ENCODE results near the gene NME7.
A peak's percentile ranks its signal among the peaks of the same experiment; 100 is the strongest.

Gene NME7

DNA sequence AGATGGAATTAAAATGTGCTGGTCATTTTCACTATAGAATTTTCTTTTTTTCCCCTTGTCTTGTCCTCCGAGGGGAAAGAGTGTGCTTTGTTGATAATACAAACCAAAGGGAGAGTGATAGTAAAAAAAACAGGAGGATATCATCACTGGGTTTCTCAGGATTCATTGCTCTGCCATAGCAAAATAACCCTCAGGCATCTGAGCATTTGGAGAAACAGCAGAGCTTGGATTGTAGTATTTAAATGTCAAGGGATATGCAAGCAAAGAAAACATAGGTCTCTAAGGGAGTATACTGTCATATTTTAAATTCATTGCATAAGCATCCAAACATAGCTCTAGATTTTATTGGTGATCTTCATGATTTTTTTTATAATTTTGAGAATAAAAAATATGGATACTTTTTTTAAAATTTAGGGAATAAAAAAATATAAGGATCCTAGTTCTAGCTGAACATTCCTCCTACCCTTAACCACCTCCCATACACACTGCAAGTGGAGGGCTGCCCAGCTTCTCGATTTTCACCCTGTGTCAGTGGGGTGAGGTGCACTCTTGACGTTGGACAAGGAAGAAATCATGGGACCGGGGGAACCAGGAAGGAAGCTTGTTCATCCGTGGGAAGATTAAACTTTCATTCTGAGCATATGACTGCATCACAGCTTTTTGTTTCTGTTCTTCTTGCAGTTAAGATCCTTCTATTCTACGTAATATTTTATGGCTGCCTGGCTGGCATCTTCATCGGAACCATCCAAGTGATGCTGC is 256.7 kb downstream of the NME7 start:
- Mint-ChIP-seq H3K36me3 (peaks cover 6% of the 10 kb centered on the region), H3K9me3 (no peaks in the 10 kb centered on the region), H3K27ac (no peak overlapping the region), H3K27me3 (peaks cover 36% of the 10 kb centered on the region), H3K4me1 (peaks cover 44% of the 10 kb centered on the region), H3K4me3 (no peak overlapping the region)
- ATAC-seq, result no peak

DNA sequence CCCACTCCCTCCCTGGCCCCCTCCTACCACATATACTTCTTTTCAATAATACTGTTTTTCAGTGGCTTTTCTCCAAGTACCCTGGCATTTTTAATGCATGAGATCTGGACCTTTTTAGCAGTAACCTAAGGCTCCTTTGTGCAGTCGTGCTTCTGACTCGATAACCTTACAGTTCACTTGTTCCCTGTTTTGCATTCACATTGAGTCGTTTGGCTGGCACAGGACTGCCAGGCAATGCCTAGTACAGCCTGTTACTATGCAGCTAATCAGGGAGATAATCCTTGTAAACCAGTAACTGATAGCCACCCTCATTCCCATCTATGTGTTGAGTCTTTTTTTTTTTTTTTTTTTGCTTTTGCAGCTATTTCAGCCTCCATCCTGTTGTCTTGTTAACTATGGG is 257.4 kb downstream of the NME7 start:
- H3K36me3 Mint-ChIP-seq, result peaks cover 6% of the 10 kb centered on the region
- no peak overlapping the region for H3K27ac Mint-ChIP-seq
- peaks cover 36% of the 10 kb centered on the region for H3K27me3 Mint-ChIP-seq
- ATAC-seq, result no peak
- no peak overlapping the region for H3K4me3 Mint-ChIP-seq
- H3K4me1 Mint-ChIP-seq, result peaks cover 44% of the 10 kb centered on the region
- no peaks in the 10 kb centered on the region for H3K9me3 Mint-ChIP-seq

DNA sequence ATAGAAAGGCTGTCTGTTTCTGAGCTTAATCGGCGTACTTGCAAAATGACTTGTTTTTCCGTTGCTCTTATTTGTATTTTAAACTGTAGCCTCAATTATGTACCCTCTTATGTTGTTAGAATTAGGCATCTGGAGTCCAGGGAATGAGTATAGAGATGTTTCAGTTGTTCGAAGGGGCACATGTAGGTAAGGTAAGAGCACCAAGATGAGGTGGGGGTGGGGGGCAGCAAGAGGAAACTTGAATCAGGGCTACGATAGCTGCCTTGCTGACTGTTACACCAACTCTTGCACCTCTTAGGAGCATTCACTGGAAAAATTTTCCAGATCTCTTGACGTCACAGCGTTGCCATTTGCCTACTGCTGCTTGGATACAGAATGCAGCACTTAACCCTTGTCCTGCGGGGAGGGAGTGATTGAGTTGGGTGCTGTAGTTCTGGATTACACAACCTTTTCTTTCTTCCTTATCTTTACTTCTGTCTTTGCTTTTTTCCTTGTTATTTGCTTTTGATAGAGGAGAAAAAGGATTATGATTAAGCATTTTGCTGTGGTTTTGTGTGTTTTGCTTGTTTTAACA is 257.9 kb downstream of the NME7 start:
- no peak overlapping the region for H3K4me3 Mint-ChIP-seq
- ATAC-seq, result no peak
- peaks cover 6% of the 10 kb centered on the region for H3K36me3 Mint-ChIP-seq
- no peaks in the 10 kb centered on the region for H3K9me3 Mint-ChIP-seq
- H3K4me1 Mint-ChIP-seq, result peaks cover 50% of the 10 kb centered on the region
- H3K27ac Mint-ChIP-seq, result peak overlapping the region; percentile 79
- H3K27me3 Mint-ChIP-seq, result peaks cover 36% of the 10 kb centered on the region

DNA sequence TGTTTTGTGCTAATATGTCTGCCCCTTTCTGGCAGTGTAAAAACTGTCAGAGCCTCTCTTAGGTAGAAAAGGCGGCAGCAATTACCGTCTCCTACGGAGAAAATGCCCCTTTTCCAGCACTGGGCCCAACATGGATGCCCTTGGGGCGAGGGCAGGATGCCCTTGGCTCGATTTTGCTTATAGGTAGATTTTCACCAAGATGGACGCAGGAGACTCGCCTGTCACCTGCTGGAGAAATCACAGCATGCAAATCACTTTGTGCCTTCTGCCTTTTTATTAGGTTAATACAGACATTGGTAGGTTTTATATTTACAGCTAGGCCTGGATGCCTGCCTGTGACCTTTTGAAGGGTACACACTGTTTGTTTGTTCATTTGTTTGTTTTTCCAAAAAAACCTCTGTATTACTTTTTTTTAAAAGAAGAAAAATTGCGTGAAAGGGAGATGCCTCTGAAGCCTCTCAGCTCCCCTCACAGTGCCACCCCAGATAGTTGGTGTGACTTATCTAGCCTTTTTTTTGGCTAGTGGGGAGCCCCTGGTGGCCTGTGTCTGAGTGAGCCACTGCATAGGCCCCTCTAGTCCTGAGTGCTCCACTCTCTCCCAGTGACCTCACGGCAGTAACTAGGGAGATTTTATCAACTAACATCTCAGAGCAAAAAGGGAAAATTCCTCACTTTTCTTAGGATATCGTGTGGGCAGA is 258.6 kb downstream of the NME7 start:
- Mint-ChIP-seq H3K36me3 (peaks cover 6% of the 10 kb centered on the region), H3K4me3 (peak overlapping the region; percentile 57), H3K9me3 (no peaks in the 10 kb centered on the region), H3K27me3 (peaks cover 36% of the 10 kb centered on the region), H3K4me1 (peaks cover 51% of the 10 kb centered on the region), H3K27ac (peak overlapping the region; percentile 79)
- no peak for ATAC-seq

DNA sequence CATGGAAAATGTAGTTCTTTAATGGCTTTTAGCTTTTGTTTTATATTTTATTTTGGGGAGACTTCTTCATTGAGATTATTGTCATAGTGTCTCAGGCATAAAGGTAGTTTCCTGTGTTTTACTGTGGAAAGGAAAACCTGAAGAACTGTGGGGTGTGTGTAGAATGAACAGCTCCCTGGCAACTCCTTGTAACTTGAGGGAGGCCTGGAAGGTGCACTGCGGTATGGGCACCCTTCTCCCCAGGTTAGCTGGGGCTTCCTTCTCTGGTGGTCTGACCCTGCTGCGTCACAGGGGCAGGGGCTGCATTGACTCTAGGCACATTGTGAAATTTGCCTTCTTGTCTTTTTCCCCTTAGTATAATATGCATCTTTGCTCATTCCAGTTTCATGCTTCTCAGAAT is 259.4 kb downstream of the NME7 start:
- Mint-ChIP-seq H3K27ac (peak overlapping the region; percentile 79), H3K27me3 (peaks cover 36% of the 10 kb centered on the region), H3K9me3 (no peaks in the 10 kb centered on the region), H3K4me1 (peaks cover 45% of the 10 kb centered on the region), H3K4me3 (peak overlapping the region; percentile 91), H3K36me3 (no peaks in the 10 kb centered on the region)
- ATAC-seq, result no peak

DNA sequence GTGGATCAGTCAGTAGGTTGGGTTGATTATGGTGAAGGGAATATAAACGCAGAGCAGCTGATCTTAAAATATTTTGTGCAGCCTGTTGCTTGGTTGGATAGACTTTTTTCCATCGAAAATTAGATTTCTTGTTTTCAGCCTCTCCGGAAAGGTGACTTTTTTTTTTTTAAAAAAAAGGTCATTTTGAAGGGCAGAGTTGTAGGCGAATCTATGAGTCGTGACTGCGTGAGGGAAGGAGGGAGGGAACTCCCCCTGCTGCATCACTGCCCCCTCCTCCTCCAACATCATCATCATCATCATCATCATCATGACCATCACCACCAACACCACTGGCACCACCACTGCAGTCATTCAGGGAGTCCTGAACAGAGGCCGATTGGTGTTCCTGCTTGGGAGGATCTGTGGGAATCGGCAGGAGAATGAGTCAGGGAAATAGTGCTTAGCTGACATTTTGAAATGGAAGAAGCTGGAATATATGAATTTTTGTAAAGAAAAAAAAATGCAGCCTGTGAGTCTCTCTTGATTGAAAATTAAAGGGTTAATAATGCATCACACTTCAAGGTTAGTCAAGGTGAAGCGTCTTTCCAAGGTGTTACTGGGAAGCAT is 259.9 kb downstream of the NME7 start:
- H3K27me3 Mint-ChIP-seq, result peaks cover 34% of the 10 kb centered on the region
- H3K4me3 Mint-ChIP-seq, result peak overlapping the region; percentile 91
- H3K9me3 Mint-ChIP-seq, result no peaks in the 10 kb centered on the region
- peaks cover 45% of the 10 kb centered on the region for H3K4me1 Mint-ChIP-seq
- peak overlapping the region; percentile 79 for H3K27ac Mint-ChIP-seq
- no peaks in the 10 kb centered on the region for H3K36me3 Mint-ChIP-seq
- ATAC-seq, result no peak

DNA sequence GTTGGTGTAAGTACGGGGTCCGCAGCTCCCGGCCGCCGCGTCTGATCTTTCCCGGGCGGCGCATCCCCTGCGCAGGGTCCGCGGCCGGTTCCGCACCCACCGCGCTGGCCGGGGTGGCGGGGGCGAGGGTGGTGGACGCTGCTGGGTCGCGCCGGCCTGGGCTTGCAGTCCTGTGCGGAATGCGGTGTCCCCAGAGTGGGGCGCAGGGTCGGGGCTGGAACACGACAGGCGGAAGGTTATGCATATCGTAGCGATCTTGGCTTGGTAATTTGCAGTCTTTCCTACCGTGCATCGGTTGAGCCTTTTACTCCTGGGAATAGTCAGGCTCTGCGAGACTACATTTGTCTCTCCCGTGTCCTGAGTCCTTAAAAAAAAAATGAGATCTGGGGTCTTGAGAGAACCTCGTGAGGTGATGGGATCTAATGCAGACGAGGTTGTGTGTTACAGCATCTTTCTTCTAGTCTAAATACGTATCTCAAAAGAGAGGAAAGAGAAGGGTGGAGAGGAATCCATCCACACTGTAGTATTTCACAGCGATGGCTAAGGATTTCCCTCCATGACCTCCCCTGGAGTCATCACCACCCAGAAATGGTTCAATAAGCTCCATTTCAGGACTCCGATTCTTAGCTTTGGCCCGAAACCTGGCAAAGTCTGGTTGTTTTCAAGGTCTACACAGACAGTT is 260.5 kb downstream of the NME7 start:
- no peak for ATAC-seq
- Mint-ChIP-seq H3K27me3 (peaks cover 28% of the 10 kb centered on the region), H3K9me3 (no peaks in the 10 kb centered on the region), H3K27ac (peak overlapping the region; percentile 79), H3K4me3 (peak overlapping the region; percentile 91), H3K4me1 (peaks cover 45% of the 10 kb centered on the region), H3K36me3 (no peaks in the 10 kb centered on the region)

DNA sequence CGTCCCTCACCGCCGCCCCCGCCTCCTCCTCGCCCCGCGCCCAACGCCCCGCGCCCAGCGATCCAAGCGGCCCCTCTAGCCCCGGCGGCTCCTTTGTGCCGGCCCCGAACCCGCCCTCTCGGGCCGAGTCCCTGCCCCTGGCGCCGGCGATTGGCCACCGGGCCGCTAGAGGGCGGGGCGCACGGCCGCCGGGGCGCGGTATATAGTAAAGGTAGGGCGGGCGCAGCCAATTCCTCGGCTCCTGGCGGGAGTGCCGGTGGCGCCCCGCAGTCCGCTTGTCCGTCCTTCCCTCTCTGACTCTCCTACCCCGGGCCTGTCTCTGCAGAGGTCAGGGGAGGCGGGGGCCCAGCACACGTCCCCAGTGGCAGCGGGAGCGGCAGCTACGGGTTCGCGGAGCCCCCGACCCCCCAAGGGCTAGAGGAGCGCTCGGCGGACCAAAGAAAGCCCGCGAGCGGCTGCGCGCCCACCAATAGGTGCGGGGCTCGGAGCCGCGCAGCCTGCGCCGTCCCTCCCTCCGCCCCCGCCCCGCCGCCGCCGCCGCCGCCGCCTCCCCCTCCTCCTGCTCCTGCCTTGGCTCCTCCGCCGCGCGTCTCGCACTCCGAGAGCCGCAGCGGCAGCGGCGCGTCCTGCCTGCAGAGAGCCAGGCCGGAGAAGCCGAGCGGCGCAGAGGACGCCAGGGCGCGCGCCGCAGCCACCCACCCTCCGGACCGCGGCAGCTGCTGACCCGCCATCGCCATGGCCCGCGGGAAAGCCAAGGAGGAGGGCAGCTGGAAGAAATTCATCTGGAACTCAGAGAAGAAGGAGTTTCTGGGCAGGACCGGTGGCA is 261.3 kb downstream of the NME7 start, which contains the start of gene ATP1B1:
Gene ATP1B1 (plus strand): TSS at position 596 of the 826 bp plus-strand sequence. CDS start 140 bp downstream, at position 736.
- Mint-ChIP-seq H3K36me3 (no peaks in the 10 kb centered on the region), H3K27ac (peak within 1 kb of the TSS; percentile 79), H3K27me3 (peaks cover 23% of the 10 kb centered on the region), H3K4me3 (peak within 1 kb of the TSS; percentile 91), H3K9me3 (no peaks in the 10 kb centered on the region), H3K4me1 (peaks cover 45% of the 10 kb centered on the region)
- ATAC-seq, result peak; percentile 94

DNA sequence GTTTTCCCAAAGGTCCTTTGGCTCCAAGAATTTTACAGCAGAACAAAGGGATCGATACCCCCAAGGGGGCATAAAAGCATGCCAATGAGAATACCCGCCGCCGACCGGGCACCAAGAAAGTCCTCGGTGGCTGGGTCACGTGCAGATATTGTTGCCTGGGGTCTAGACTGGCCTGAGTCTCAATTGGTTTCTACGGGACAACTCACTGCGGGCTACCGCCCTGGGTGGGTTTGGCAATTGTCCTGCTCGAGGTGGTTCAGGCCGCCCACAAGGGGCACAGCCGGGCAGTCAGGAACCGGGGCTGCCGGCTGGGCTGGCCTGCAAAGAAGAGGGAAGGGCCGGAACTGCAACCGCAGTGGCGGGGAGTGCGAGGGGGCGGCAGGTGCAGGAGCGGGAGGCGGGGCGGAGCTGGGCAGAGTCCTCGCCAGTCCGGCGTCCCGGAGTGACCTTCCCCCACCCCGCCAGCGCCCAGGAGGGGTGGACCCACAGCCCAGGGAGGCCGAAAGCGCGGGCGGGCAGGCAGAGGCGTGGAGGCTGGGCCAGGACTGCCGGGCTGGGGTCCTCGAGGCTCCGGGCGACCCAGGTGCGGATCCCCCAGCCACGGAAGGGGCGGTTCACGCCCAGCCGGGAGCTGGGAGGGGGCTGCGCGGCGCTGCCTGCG is 262.0 kb downstream of the NME7 start:
- Mint-ChIP-seq H3K4me3 (peak overlapping the region; percentile 91), H3K27me3 (peaks cover 23% of the 10 kb centered on the region), H3K9me3 (no peaks in the 10 kb centered on the region), H3K4me1 (peaks cover 45% of the 10 kb centered on the region), H3K36me3 (no peaks in the 10 kb centered on the region), H3K27ac (no peak overlapping the region)
- peak; percentile 26 for ATAC-seq

DNA sequence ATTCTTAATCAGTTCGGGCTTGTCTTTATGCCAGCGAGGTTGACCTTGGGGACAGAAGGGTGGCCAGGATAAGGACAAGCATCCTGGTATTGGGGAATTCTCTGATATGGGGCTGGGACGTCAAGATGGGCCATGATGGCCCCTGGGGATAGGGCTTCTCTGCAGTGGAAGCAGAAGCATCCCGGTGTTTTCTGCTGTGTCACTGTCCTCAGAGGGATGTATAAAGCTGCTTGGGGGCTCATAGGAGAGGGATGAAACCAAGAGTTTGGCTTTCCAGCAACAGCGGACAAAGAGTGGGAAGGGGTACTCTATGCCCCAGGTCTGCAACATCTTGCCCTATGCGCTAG is 262.5 kb downstream of the NME7 start:
- H3K9me3 Mint-ChIP-seq, result no peaks in the 10 kb centered on the region
- H3K36me3 Mint-ChIP-seq, result no peaks in the 10 kb centered on the region
- peak overlapping the region; percentile 84 for H3K4me3 Mint-ChIP-seq
- peaks cover 23% of the 10 kb centered on the region for H3K27me3 Mint-ChIP-seq
- H3K4me1 Mint-ChIP-seq, result peaks cover 44% of the 10 kb centered on the region
- no peak overlapping the region for H3K27ac Mint-ChIP-seq
- no peak for ATAC-seq

DNA sequence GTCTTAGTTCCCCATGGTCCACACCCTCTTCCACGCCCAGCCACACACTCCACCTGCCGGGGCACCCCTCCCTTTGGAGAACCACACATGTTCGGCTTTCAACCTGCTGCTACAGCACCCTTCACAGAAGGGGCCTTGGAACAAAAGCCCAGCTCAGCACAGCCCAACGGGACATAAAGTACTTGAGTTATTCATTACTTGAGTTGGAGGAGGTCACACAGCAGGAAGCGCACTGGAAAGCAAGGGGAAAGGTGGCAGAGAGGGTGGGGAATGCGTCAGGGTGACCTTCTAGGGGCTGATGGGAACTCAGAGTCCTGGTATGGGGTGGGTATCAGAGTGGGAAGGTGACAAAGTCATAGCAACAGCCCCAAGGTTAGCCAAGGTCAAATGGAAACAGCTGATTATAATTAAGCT is 264.1 kb downstream of the NME7 start:
- Mint-ChIP-seq H3K36me3 (no peaks in the 10 kb centered on the region), H3K27ac (no peak overlapping the region), H3K9me3 (no peaks in the 10 kb centered on the region), H3K4me1 (peaks cover 33% of the 10 kb centered on the region), H3K27me3 (peaks cover 19% of the 10 kb centered on the region), H3K4me3 (no peak overlapping the region)
- no peak for ATAC-seq

DNA sequence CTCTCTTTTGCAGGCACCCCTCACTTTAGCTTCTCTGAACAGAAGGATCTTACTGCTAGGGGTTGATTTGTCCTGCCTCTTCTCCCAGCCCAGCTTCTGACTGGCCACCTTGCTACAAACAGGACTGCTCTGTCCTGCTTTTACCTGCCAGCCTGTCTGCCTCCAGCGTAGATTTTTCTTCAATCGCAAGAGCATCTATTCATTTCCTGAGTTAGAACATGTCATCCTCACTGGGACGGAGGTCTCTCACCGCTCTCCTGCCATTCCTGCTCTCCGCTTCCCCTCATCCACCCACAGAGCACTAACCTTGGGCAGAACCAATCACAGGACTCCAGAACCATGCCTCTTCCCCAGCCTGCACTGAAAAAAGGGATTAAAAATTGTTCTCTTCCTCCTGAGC is 264.6 kb downstream of the NME7 start:
- Mint-ChIP-seq H3K27me3 (peaks cover 14% of the 10 kb centered on the region), H3K4me1 (peaks cover 32% of the 10 kb centered on the region), H3K4me3 (no peak overlapping the region), H3K9me3 (no peaks in the 10 kb centered on the region), H3K36me3 (no peaks in the 10 kb centered on the region), H3K27ac (no peak overlapping the region)
- ATAC-seq, result no peak

DNA sequence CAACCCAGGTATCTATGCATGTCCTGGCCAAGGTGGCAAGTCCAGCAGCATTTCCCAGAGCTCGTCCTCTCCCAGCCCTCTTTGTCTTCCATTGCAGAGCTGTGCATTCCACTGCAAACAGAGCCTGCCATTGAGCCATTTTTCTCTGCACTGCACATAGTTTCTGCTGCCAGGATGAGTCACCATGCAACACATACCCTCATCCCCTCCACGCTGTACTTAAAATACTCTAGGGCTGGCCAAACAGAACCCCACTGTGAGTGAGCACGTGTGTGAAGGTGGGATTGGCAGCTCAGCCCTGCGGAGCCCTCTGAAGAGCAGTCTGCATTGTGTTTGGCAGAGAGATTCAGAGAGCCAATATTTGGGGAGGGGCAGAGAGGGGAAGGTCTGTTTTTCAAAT is 265.0 kb downstream of the NME7 start:
- H3K27ac Mint-ChIP-seq, result no peak overlapping the region

DNA sequence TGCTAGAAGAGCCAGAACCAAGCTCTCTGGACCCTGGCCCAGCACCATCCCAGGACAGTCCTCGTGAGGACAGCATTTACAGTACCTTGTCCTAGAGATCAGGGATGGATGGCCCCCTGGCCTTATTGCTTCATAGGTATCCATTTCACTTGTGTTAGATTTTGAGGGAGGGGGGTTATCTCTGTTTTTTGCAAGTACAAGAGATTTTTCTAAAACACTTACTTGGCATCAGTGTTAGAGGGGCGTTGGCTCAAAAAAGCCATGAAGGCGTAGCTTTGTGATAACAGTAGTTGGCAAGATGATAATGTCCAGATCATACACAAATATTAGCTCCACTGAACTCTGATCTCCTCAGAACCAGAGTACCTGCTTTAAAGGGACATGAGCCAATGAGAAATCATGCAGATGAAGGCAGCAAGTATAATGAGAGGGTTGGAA is 266.9 kb downstream of the NME7 start:
- no peak for ATAC-seq
- Mint-ChIP-seq H3K4me1 (peaks cover 17% of the 10 kb centered on the region), H3K9me3 (no peaks in the 10 kb centered on the region), H3K36me3 (no peaks in the 10 kb centered on the region), H3K4me3 (no peak overlapping the region), H3K27me3 (peaks cover 16% of the 10 kb centered on the region), H3K27ac (no peak overlapping the region)

More for the DNA sequence above, 265.0 kb downstream of the NME7 start:
- no peak for ATAC-seq
- peaks cover 10% of the 10 kb centered on the region for H3K27me3 Mint-ChIP-seq
- peaks cover 28% of the 10 kb centered on the region for H3K4me1 Mint-ChIP-seq
- no peak overlapping the region for H3K4me3 Mint-ChIP-seq
- no peaks in the 10 kb centered on the region for H3K36me3 Mint-ChIP-seq
- H3K9me3 Mint-ChIP-seq, result no peaks in the 10 kb centered on the region
